HepG2 (cell line): Measurements from ENCODE around the gene GDF15. TPM values are rescaled to one million over a fixed set of nuclear protein-coding genes. Genes with fewer than 3 reads are reported as not detected.

Experiments
- EED ChIP-seq: sonication (generic); formaldehyde crosslinking; IDR thresholded peaks from 2 replicates; pipeline ENCODE4 v1.5.0; 2020; ENCODE audit warnings: mild to moderate bottlenecking, missing genetic modification reagents
- HCFC1 ChIP-seq: fragments of 150-350 bp; IDR thresholded peaks from 2 replicates; pipeline ENCODE4 v1.6.1; 2014; ENCODE audit warnings: low read depth, low read length
- HMGA1 ChIP-seq: sonication (generic); formaldehyde crosslinking; conservative IDR thresholded peaks from 2 replicates; pipeline ENCODE4 v1.4.0; 2020; ENCODE audit warnings: missing genetic modification reagents
- KDM4B ChIP-seq: sonication (generic); formaldehyde crosslinking; IDR thresholded peaks from 2 replicates; pipeline ENCODE4 v1.4.0; 2020; ENCODE audit warnings: missing genetic modification reagents
- MTF2 ChIP-seq: sonication (generic); formaldehyde crosslinking; IDR thresholded peaks from 2 replicates; pipeline ENCODE4 v1.5.0; 2020; ENCODE audit warnings: missing genetic modification reagents, borderline replicate concordance
- RFX5 ChIP-seq: IDR thresholded peaks from 2 replicates; pipeline ENCODE4 v1.6.1; 2011; ENCODE audit warnings: low read depth, low read length, improper control_type of control experiment
- SP4 ChIP-seq: sonication (generic); formaldehyde crosslinking; IDR thresholded peaks from 2 replicates; pipeline ENCODE4 v1.8.1; 2023; ENCODE audit warnings: mild to moderate bottlenecking, missing genetic modification reagents
- SRY ChIP-seq: sonication (generic); formaldehyde crosslinking; IDR thresholded peaks from 2 replicates; pipeline ENCODE4 v1.8.0; 2022; ENCODE audit warnings: mild to moderate bottlenecking, missing genetic modification reagents
- TOPORS ChIP-seq: sonication (generic); formaldehyde crosslinking; IDR thresholded peaks from 2 replicates; pipeline ENCODE4 v1.8.0; 2023; ENCODE audit warnings: mild to moderate bottlenecking, missing genetic modification reagents
- ZBTB7B ChIP-seq: sonication (generic); formaldehyde crosslinking; IDR thresholded peaks from 2 replicates; pipeline ENCODE4 v1.4.0; 2020; ENCODE audit warnings: missing genetic modification reagents
- ZNF124 ChIP-seq: sonication (generic); formaldehyde crosslinking; IDR thresholded peaks from 2 replicates; pipeline ENCODE4 v1.4.0; 2020; ENCODE audit warnings: missing genetic modification reagents
- ZNF230 ChIP-seq: sonication (generic); formaldehyde crosslinking; IDR thresholded peaks from 2 replicates; pipeline ENCODE4 v1.4.0; 2020; ENCODE audit warnings: mild to moderate bottlenecking, missing genetic modification reagents
- ZNF569 ChIP-seq: sonication (generic); formaldehyde crosslinking; IDR thresholded peaks from 2 replicates; pipeline ENCODE4 v1.5.0; 2020; ENCODE audit warnings: mild to moderate bottlenecking, missing genetic modification reagents, moderate library complexity, borderline replicate concordance
- ZNF570 ChIP-seq: sonication (generic); formaldehyde crosslinking; IDR thresholded peaks from 2 replicates; pipeline ENCODE4 v1.4.0; 2020; ENCODE audit warnings: mild to moderate bottlenecking, missing genetic modification reagents, borderline replicate concordance
- ZNF616 ChIP-seq: sonication (generic); formaldehyde crosslinking; IDR thresholded peaks from 2 replicates; pipeline ENCODE4 v1.5.0; 2020; ENCODE audit warnings: low read depth, mild to moderate bottlenecking, missing genetic modification reagents
- polyA plus RNA-seq, 8 experiments: library from polyadenylated mRNA; depleted of rRNA in 3 of 8; stranded (reverse) in 7 of 8; unstranded in 1 of 8; fragments of >200 nt; fragmentation: Illumina TruSeq in 4 of 8; extraction: Trizol in 4 of 8; gene quantifications; 2 replicates each; pipeline versions ENCODE4 v1.2.1 to v1.2.3, GENCODE V29; 2011 to 2016; ENCODE audit warnings: low read depth in 4 of 8, missing spikeins in 1 of 8, mixed read lengths in 1 of 8; ENCODE audit not compliant: insufficient read depth in 1 of 8
- total RNA-seq, 5 experiments: library from RNA; depleted of rRNA; stranded (reverse); fragments of >200 nt; fragmentation: Illumina TruSeq; extraction: Trizol; gene quantifications; 2 replicates each; pipeline ENCODE4 v1.2.3, GENCODE V29; 2016; ENCODE audit warnings: low read depth in 1 of 5
- TF ChIP-seq, protein P1 (sequence below): IDR thresholded peaks from 2 replicates; pipeline ENCODE4 v1.6.1; 2012; ENCODE audit warnings: inconsistent platforms
- TF ChIP-seq, protein P2 (sequence below): sonication (generic); formaldehyde crosslinking; IDR thresholded peaks from 2 replicates; pipeline ENCODE4 v1.4.0; 2020; ENCODE audit warnings: mild to moderate bottlenecking, missing genetic modification reagents
- TF ChIP-seq, protein P3 (sequence below): sonication (generic); formaldehyde crosslinking; IDR thresholded peaks from 2 replicates; pipeline ENCODE4 v1.5.0; 2020; ENCODE audit warnings: mild to moderate bottlenecking, missing genetic modification reagents, borderline replicate concordance
- TF ChIP-seq, protein P4 (sequence below): sonication (generic); formaldehyde crosslinking; IDR thresholded peaks from 2 replicates; pipeline ENCODE4 v1.4.0; 2020; ENCODE audit warnings: missing genetic modification reagents, borderline replicate concordance

GDF15 gene
- total and polyA plus RNA-seq, 2 of the 13 experiments (the other 11 are each of a cell fraction or from before 2014, with no cell fraction given) = 146 to 422 TPM

DNA sequence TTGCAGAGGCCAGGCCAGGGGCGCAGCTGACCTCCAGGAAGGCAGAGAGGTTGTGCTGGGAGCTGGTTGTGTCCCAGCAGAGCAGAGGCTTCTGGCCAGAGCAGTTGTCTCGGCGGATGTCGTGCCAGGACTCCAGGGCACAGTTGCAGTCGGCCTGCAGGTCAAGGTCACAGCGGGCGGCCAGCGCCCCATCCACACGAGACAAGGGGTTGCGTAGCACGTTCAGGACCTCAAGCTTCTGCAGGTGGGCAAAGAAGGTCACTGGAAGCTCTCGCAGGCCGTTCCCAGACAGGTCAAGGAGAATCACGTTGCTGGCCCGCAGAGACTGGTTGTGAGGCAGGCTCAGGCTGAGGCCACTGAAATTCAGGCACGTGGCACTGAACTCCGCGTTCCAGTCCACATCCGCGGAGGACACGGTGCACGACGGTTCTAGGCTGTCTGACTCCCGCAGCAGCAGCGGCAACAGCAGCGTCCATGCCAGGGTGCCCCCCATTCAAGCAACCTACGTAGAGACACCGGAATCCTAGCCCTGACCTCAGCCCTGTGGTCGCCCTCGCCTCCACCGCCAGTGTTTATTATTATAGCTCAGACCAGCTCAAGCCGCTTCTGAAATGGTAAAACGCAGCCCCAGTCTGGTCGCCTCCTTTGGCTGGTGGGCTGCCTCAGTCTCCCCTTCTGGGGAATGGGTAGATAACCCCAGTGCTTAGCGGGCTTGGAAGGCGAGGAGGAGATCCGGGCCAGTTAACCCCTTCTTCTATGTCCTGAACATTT lies 10.7 kb downstream of the GDF15 start (continued):
- TF ChIP-seq ZNF230 (CRISPR knock-in tag) (no peak), SRY (0 out of 2 replicates have a peak, but pooled peaks have one; percentile 44), SP4 (CRISPR knock-in tag) (no peak), KDM4B (CRISPR knock-in tag) (no peak), EED (CRISPR knock-in tag) (no peak), MTF2 (CRISPR knock-in tag) (no peak), ZNF616 (CRISPR knock-in tag) (0 out of 2 replicates have a peak, but pooled peaks have one; percentile 68), HMGA1 (no peak), ZNF569 (CRISPR knock-in tag) (no peak), ZNF124 (CRISPR knock-in tag) (no peak), TOPORS (CRISPR knock-in tag) (no peak), RFX5 (no peak), HCFC1 (no peak), ZBTB7B (CRISPR knock-in tag) (peak; percentile 15; the same call in 1 of the 2 replicates), ZNF570 (CRISPR knock-in tag) (no peak)
- TF ChIP-seq, protein P1, sequence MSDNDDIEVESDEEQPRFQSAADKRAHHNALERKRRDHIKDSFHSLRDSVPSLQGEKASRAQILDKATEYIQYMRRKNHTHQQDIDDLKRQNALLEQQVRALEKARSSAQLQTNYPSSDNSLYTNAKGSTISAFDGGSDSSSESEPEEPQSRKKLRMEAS = peak; percentile 92
- TF ChIP-seq, protein P2, sequence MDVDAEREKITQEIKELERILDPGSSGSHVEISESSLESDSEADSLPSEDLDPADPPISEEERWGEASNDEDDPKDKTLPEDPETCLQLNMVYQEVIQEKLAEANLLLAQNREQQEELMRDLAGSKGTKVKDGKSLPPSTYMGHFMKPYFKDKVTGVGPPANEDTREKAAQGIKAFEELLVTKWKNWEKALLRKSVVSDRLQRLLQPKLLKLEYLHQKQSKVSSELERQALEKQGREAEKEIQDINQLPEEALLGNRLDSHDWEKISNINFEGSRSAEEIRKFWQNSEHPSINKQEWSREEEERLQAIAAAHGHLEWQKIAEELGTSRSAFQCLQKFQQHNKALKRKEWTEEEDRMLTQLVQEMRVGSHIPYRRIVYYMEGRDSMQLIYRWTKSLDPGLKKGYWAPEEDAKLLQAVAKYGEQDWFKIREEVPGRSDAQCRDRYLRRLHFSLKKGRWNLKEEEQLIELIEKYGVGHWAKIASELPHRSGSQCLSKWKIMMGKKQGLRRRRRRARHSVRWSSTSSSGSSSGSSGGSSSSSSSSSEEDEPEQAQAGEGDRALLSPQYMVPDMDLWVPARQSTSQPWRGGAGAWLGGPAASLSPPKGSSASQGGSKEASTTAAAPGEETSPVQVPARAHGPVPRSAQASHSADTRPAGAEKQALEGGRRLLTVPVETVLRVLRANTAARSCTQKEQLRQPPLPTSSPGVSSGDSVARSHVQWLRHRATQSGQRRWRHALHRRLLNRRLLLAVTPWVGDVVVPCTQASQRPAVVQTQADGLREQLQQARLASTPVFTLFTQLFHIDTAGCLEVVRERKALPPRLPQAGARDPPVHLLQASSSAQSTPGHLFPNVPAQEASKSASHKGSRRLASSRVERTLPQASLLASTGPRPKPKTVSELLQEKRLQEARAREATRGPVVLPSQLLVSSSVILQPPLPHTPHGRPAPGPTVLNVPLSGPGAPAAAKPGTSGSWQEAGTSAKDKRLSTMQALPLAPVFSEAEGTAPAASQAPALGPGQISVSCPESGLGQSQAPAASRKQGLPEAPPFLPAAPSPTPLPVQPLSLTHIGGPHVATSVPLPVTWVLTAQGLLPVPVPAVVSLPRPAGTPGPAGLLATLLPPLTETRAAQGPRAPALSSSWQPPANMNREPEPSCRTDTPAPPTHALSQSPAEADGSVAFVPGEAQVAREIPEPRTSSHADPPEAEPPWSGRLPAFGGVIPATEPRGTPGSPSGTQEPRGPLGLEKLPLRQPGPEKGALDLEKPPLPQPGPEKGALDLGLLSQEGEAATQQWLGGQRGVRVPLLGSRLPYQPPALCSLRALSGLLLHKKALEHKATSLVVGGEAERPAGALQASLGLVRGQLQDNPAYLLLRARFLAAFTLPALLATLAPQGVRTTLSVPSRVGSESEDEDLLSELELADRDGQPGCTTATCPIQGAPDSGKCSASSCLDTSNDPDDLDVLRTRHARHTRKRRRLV = no peak
- TF ChIP-seq, protein P3, sequence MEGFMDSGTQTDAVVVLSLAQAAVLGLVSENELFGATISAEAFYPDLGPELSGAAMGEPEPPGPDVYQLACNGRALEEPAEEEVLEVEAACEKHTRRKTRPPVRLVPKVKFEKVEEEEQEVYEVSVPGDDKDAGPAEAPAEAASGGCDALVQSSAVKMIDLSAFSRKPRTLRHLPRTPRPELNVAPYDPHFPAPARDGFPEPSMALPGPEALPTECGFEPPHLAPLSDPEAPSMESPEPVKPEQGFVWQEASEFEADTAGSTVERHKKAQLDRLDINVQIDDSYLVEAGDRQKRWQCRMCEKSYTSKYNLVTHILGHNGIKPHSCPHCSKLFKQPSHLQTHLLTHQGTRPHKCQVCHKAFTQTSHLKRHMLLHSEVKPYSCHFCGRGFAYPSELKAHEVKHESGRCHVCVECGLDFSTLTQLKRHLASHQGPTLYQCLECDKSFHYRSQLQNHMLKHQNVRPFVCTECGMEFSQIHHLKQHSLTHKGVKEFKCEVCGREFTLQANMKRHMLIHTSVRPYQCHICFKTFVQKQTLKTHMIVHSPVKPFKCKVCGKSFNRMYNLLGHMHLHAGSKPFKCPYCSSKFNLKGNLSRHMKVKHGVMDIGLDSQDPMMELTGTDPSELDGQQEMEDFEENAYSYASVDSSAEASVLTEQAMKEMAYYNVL (CRISPR knock-in tag) = no peak; the same call in 1 of the 2 replicates
- TF ChIP-seq, protein P4, sequence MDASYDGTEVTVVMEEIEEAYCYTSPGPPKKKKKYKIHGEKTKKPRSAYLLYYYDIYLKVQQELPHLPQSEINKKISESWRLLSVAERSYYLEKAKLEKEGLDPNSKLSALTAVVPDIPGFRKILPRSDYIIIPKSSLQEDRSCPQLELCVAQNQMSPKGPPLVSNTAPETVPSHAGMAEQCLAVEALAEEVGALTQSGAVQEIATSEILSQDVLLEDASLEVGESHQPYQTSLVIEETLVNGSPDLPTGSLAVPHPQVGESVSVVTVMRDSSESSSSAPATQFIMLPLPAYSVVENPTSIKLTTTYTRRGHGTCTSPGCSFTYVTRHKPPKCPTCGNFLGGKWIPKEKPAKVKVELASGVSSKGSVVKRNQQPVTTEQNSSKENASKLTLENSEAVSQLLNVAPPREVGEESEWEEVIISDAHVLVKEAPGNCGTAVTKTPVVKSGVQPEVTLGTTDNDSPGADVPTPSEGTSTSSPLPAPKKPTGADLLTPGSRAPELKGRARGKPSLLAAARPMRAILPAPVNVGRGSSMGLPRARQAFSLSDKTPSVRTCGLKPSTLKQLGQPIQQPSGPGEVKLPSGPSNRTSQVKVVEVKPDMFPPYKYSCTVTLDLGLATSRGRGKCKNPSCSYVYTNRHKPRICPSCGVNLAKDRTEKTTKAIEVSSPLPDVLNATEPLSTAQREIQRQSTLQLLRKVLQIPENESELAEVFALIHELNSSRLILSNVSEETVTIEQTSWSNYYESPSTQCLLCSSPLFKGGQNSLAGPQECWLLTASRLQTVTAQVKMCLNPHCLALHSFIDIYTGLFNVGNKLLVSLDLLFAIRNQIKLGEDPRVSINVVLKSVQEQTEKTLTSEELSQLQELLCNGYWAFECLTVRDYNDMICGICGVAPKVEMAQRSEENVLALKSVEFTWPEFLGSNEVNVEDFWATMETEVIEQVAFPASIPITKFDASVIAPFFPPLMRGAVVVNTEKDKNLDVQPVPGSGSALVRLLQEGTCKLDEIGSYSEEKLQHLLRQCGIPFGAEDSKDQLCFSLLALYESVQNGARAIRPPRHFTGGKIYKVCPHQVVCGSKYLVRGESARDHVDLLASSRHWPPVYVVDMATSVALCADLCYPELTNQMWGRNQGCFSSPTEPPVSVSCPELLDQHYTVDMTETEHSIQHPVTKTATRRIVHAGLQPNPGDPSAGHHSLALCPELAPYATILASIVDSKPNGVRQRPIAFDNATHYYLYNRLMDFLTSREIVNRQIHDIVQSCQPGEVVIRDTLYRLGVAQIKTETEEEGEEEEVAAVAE = no peak
